DOHH2 (cell line): ENCODE measurements around the gene PPFIA2.

ENCODE experiments used
- H3F3A ChIP-seq: fragments of 200-600 bp; sonication (generic), shearing (Covaris generic); 2 replicates; pipeline ENCODE4 v1.6.0; 2016; ENCODE audit warnings: antibody characterized with exemption, mild to moderate bottlenecking; ENCODE audit not compliant: control insufficient read depth, insufficient read depth
- H3K27ac ChIP-seq: fragments of 200-600 bp; sonication (generic); 2 replicates; pipeline ENCODE4 v1.5.1; 2014; ENCODE audit warnings: low read depth, mild to moderate bottlenecking, low read length, moderate library complexity
- H3K27me3 ChIP-seq: fragments of 200-600 bp; sonication (generic); 2 replicates; pipeline ENCODE4 v1.6.1; 2014; ENCODE audit warnings: mild to moderate bottlenecking, low read length, mixed read lengths; ENCODE audit not compliant: control insufficient read depth
- H3K36me3 ChIP-seq: fragments of 200-600 bp; sonication (generic); 2 replicates; pipeline ENCODE4 v1.6.1; 2014; ENCODE audit warnings: mild to moderate bottlenecking, low read length, moderate library complexity, mixed read lengths; ENCODE audit not compliant: control insufficient read depth
- H3K4me1 ChIP-seq: fragments of 200-600 bp; sonication (generic); 2 replicates; pipeline ENCODE4 v1.6.1; 2014; ENCODE audit warnings: mild to moderate bottlenecking, low read length, mixed read lengths; ENCODE audit not compliant: control insufficient read depth
- H3K4me2 ChIP-seq: fragments of 200-600 bp; sonication (generic); 2 replicates; pipeline ENCODE4 v1.6.0; 2014; ENCODE audit warnings: mild to moderate bottlenecking, low read length, moderate library complexity
- H3K4me3 ChIP-seq: fragments of 200-600 bp; sonication (generic); 2 replicates; pipeline ENCODE4 v1.5.1; 2014; ENCODE audit warnings: mild to moderate bottlenecking, low read length, mixed read lengths
- H3K79me2 ChIP-seq: fragments of 200-600 bp; sonication (generic); 2 replicates; pipeline ENCODE4 v1.6.1; 2014; ENCODE audit warnings: mild to moderate bottlenecking, low read length, mixed read lengths; ENCODE audit not compliant: control insufficient read depth
- H3K9me2 ChIP-seq: fragments of 200-600 bp; sonication (generic); replicated peaks from 2 replicates; pipeline ENCODE4 v1.6.1; 2014; ENCODE audit warnings: mild to moderate bottlenecking, low read length, mixed read lengths; ENCODE audit not compliant: control insufficient read depth
- H3K9me3 ChIP-seq: fragments of 200-600 bp; sonication (generic); 2 replicates; pipeline ENCODE4 v1.6.1; 2014; ENCODE audit warnings: antibody characterized with exemption, low read length, mixed read lengths; ENCODE audit not compliant: control insufficient read depth, insufficient read depth
- H4K20me1 ChIP-seq: fragments of 200-600 bp; sonication (generic); 2 replicates; pipeline ENCODE4 v1.6.0; 2014; ENCODE audit warnings: low read depth, mild to moderate bottlenecking, antibody characterized with exemption, low read length, moderate library complexity; ENCODE audit not compliant: control insufficient read depth, insufficient read depth
- CTCF ChIP-seq: fragments of 200-600 bp; sonication (generic); IDR thresholded peaks from one replicate; pipeline ENCODE4 v1.5.1; 2014; ENCODE audit warnings: antibody characterized with exemption, mild to moderate bottlenecking, low read depth, low read length; ENCODE audit not compliant: poor library complexity, severe bottlenecking
- EZH2phosphoT487 ChIP-seq: fragments of 200-600 bp; sonication (generic); IDR thresholded peaks from 2 replicates; pipeline ENCODE4 v1.6.1; 2017; ENCODE audit warnings: borderline replicate concordance, mild to moderate bottlenecking, antibody characterized with exemption, low read length, moderate library complexity, mixed read lengths

Gene PPFIA2

GRCh38 chr12:81718616-81719015, 40.5 kb downstream of the PPFIA2 start:
- no peak for TF ChIP-seq EZH2phosphoT487
- TF ChIP-seq CTCF, result no peak
- Histone ChIP-seq H3K36me3 (no peaks in the 10 kb centered on the region), H3K9me3 (no peaks in the 10 kb centered on the region), H4K20me1 (no peaks in the 10 kb centered on the region), H3K4me1 (no peaks in the 10 kb centered on the region), H3K79me2 (no peaks in the 10 kb centered on the region), H3K27ac (no peak overlapping the region), H3K9me2 (no peaks in the 10 kb centered on the region), H3K4me3 (no peak overlapping the region), H3K27me3 (no peaks in the 10 kb centered on the region), H3F3A (no peaks in the 10 kb centered on the region), H3K4me2 (no peak overlapping the region)

- Histone ChIP-seq H3F3A (no peaks in the 10 kb centered on the region), H3K79me2 (no peaks in the 10 kb centered on the region), H4K20me1 (no peaks in the 10 kb centered on the region), H3K27ac (no peak overlapping the region), H3K36me3 (no peaks in the 10 kb centered on the region), H3K4me1 (no peaks in the 10 kb centered on the region), H3K27me3 (no peaks in the 10 kb centered on the region), H3K9me3 (no peaks in the 10 kb centered on the region), H3K9me2 (no peaks in the 10 kb centered on the region), H3K4me3 (no peak overlapping the region), H3K4me2 (no peak overlapping the region)
- TF ChIP-seq CTCF (no peak), EZH2phosphoT487 (no peak)
These were observed 46.6 kb downstream of the PPFIA2 start for GRCh38 chr12:81712536-81712935.

GRCh38 chr12:81705586-81705985, 53.6 kb downstream of the PPFIA2 start:
- H3K4me1 ChIP-seq, result no peaks in the 10 kb centered on the region
- H3F3A ChIP-seq, result no peaks in the 10 kb centered on the region
- no peak overlapping the region for H3K27ac ChIP-seq
- H3K9me2 ChIP-seq, result no peaks in the 10 kb centered on the region
- H3K36me3 ChIP-seq, result no peaks in the 10 kb centered on the region
- TF ChIP-seq EZH2phosphoT487, result no peak
- TF ChIP-seq CTCF, result no peak
- no peaks in the 10 kb centered on the region for H3K79me2 ChIP-seq
- H3K4me3 ChIP-seq, result no peak overlapping the region
- H3K4me2 ChIP-seq, result no peak overlapping the region
- H3K27me3 ChIP-seq, result no peaks in the 10 kb centered on the region
- no peaks in the 10 kb centered on the region for H3K9me3 ChIP-seq
- H4K20me1 ChIP-seq, result no peaks in the 10 kb centered on the region

GRCh38 chr12:81699551-81699950, 59.6 kb downstream of the PPFIA2 start:
- H4K20me1 ChIP-seq, result no peaks in the 10 kb centered on the region
- no peaks in the 10 kb centered on the region for H3F3A ChIP-seq
- H3K27ac ChIP-seq, result no peak overlapping the region
- no peak for TF ChIP-seq EZH2phosphoT487
- no peak for TF ChIP-seq CTCF
- H3K4me1 ChIP-seq, result no peaks in the 10 kb centered on the region
- H3K36me3 ChIP-seq, result no peaks in the 10 kb centered on the region
- H3K27me3 ChIP-seq, result no peaks in the 10 kb centered on the region
- no peaks in the 10 kb centered on the region for H3K9me3 ChIP-seq
- H3K4me2 ChIP-seq, result no peak overlapping the region
- H3K79me2 ChIP-seq, result no peaks in the 10 kb centered on the region
- H3K4me3 ChIP-seq, result no peak overlapping the region
- no peaks in the 10 kb centered on the region for H3K9me2 ChIP-seq
